ENCODE measurements around the gene PROX1.

Gene PROX1

GRCh38 chr1:214044438-214045214 lies 56.9 kb downstream of the PROX1 start:
- no peak for TF ChIP-seq CTCF (IDR thresholded peaks at IDR 0.05; ENCODE audit: borderline replicate concordance, insufficient read depth, low read depth, low read length)
- H3K4me3 ChIP-seq (ENCODE audit: low read depth, low read length), result no peak overlapping the region

- no peak overlapping the region for H3K4me3 ChIP-seq (ENCODE audit: low read depth, low read length)
- no peak for TF ChIP-seq CTCF (IDR thresholded peaks at IDR 0.05; ENCODE audit: borderline replicate concordance, insufficient read depth, low read depth, low read length)
Observed at GRCh38 chr1:214050513-214051401, 63.0 kb downstream of the PROX1 start.

- no peak overlapping the region for H3K4me3 ChIP-seq (ENCODE audit: low read depth, low read length)
- TF ChIP-seq CTCF (IDR thresholded peaks at IDR 0.05; ENCODE audit: borderline replicate concordance, insufficient read depth, low read depth, low read length), result no peak
Observed at GRCh38 chr1:214051786-214052185, 64.0 kb downstream of the PROX1 start.

- no peak overlapping the region for H3K4me3 ChIP-seq (ENCODE audit: low read depth, low read length)
- no peak for TF ChIP-seq CTCF (IDR thresholded peaks at IDR 0.05; ENCODE audit: borderline replicate concordance, insufficient read depth, low read depth, low read length)
Observed at GRCh38 chr1:214058076-214058475, 70.3 kb downstream of the PROX1 start.

GRCh38 chr1:214066190-214066589 lies 78.4 kb downstream of the PROX1 start:
- TF ChIP-seq CTCF (IDR thresholded peaks at IDR 0.05; ENCODE audit: borderline replicate concordance, insufficient read depth, low read depth, low read length), result no peak

GRCh38 chr1:214066936-214067335 lies 79.2 kb downstream of the PROX1 start:
- H3K4me3 ChIP-seq (ENCODE audit: low read depth, low read length), result no peak overlapping the region
- no peak for TF ChIP-seq CTCF (IDR thresholded peaks at IDR 0.05; ENCODE audit: borderline replicate concordance, insufficient read depth, low read depth, low read length)

More at GRCh38 chr1:214066190-214066589, 78.4 kb downstream of the PROX1 start:
- no peak overlapping the region for H3K4me3 ChIP-seq (ENCODE audit: low read depth, low read length)
